GOT3 (cell line): ENCODE data around the gene DAB2.
"Not testable (repeated sequence)": the region's sequence is repeated elsewhere in the genome, so short reads cannot be mapped to it uniquely, and the experiment has no call there.

Experiments used
- DNase-seq: peaks from one replicate; lab custom pipeline; 2025; ENCODE audit warnings: mixed read lengths; lab: John Stamatoyannopoulos, UW

The DAB2 gene

GRCh38 chr5:39420482-39421145 lies 4.2 kb downstream of the DAB2 start:
- peak; percentile 10 for DNase-seq

DNA sequence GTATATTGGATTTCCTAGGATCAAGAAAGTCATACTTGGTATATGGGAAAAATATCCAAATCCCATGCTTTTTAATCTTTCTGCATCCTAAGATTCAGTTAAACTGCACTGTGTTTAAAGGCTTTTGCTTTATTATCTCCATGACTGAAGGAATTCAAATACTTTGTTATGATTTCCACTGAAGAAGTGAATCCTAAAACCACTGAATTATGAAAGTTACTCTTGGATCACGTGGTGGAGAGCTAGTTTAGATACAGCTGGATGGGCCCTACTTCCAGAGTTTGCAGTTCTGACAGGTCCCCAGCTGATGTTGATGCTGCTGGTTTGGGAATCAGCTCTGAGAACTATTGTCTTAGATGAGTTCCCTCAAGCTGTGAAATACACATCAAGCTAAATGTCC lies 5.0 kb downstream of the DAB2 start:
- no peak for DNase-seq

DNA sequence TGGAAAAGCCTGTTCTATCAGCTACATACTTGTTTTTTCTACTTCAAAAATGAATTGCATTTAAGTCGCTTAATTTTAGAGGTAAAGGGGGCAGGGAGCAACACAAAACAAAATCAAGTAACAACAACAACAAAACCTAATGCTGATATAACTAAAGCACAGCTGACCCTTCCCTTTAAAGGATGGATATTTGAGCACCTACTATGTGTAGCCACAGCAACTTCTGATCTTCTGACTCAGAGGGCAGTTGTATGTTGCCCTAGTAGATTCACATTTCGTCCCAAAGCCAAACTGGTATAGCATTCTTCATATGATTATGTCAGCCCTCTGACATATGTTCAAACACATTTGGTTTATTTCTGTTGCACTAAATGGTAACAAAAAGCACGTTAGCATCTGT lies 6.8 kb downstream of the DAB2 start:
- no peak for DNase-seq

DNA sequence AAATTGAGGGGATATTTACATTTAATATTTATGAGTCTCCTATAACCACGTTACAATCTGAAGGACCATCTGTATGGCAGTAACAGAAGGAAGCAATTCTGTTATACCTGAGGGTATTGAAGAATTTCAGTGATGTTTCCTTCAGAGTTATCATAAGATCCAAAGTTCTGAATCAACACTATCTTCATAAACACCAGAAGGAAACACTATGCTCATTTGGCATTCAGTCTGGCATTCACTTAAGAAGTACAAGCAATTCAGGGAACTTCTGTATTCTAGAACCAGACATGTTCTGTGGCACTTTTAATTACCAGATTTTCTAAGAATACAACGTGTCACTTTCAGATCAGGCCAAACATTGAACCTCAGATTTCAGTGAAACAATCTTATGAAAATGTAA lies 9.6 kb downstream of the DAB2 start:
- no peak for DNase-seq

- DNase-seq: no peak
These were observed 10.4 kb downstream of the DAB2 start for GRCh38 chr5:39414426-39414825.

- DNase-seq: no peak
These were observed 11.0 kb downstream of the DAB2 start for GRCh38 chr5:39413771-39414170.

DNA sequence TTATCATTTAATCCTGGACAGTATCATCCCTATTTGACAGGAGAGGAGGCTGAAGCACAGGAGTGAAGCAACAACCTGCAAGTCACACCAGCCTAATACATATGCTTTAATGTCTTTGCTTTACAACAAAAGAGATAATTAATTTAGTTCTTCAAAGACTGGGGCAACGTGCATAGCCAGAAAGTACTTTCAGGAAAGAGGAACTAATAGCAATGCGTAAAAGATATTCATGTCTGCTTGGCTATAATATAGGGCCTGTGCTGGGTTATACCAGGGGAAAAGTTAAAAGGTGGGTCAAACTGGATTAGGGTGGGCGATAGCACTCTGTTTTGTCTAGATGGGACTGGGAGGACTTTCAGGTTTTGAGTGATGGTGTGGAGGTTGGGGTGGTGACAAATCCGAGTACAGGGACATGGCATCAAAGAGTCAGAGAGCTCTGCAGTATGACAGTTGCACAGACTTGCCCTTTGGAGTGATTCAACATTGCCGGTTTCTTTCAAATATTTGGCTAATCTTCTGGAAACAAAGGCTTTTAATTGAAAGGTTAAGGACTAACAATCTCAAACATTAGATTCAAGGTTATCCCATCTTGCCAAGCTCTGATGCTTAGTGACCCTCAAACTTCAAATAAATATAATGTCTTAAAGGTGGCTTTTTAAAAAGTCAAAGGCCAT lies 11.9 kb downstream of the DAB2 start:
- DNase-seq: no peak

- no peak for DNase-seq
These were observed 12.8 kb downstream of the DAB2 start for GRCh38 chr5:39411985-39412384.

- no peak for DNase-seq
These were observed 13.7 kb downstream of the DAB2 start for GRCh38 chr5:39411061-39411460.

DNA sequence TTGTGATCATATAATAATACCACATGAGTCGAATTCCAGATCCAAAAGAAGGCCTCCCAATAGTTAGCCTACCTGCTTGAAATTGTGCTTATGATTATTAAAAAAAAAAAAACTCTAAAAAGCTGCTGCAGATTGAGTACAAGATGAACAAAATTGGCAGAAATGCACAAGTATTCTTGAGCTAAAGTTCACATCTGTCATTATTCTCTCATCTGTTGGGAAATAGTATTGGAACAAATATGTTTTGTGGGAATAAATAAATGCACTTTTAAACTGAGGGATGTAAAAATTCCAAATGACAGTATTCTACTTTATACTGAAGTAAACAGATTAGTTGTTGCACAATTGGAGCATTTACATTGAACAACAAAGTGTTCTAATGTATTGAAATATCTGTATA lies 15.7 kb downstream of the DAB2 start:
- DNase-seq: no peak

- DNase-seq: no peak
These were observed 19.5 kb downstream of the DAB2 start for GRCh38 chr5:39405083-39405843.

DNA sequence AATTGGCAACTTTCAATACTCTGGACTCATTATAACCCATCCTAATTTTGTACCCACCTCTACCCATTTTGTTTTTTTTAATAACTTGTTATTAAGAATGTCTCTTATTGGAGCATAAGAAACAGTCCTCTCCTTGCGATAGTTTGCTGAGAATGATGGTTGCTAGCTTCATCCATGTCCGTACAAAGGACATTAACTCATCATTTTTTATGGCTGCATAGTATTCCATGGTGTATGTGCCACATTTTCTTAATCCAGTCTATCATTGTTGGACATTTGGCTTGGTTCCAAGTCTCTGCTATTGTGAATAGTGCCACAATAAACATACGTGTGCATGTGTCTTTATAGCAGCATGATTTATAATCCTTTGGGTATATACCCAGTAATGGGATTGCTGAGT lies 21.0 kb downstream of the DAB2 start:
- not testable (repeated sequence) for DNase-seq

DNA sequence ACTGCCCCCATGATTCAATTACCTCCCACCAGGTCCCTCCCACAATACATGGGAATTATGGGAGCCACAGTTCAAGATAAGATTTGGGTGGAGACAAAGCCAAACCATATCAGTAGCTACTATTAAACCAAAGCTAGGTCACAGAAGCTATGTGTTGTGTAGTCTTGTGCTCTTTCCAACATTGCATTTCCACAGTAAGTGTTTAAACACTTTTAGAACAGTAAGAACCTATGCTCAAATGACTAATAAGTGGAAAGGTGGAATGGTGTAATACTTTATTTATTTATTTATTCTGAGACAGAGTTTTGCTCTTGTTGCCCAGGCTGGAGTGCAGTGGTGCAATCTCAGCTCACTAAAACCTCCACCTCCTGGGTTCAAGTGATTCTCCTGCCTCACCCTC lies 22.6 kb downstream of the DAB2 start:
- not testable (repeated sequence) for DNase-seq

DNA sequence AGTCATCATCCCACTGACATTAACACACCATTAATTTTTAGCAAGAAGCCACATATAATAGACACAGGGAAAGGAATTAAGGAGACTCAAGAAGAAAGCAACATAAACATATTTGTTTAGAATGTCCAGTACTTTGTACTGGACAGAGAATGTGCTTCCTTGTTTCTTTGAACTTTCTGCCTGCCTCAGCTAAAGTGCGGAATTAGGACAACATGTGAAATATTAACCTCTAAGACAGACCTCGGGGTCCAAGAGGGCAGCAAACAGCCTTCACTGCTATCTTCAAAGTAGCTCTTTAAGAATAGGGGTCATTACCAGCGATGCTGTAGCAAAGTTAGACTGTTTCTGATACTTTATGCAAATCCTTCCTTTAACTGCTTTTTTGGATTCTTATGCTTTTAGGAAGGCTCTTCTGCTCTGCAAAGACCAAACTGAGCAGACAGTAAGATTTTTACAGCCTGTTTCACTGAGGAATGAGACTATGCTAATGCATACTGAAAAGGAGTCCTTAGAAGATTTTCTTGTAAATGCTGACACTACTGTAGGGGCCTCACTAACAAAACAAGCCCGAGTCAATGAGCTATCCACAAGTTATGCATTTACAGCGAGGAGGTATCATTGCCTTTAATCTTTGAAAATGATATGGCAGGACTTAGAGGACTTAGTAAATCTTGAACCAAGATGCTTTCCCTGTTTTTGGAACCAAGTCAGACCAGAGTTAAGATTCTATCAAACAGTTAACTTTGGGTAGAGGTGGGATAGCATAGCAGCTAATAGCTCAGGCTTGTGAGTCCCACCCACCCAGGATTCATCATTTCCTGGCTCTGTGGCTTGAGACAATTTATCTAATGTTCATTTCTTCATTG lies 23.8 kb downstream of the DAB2 start:
- DNase-seq: no peak

DNA sequence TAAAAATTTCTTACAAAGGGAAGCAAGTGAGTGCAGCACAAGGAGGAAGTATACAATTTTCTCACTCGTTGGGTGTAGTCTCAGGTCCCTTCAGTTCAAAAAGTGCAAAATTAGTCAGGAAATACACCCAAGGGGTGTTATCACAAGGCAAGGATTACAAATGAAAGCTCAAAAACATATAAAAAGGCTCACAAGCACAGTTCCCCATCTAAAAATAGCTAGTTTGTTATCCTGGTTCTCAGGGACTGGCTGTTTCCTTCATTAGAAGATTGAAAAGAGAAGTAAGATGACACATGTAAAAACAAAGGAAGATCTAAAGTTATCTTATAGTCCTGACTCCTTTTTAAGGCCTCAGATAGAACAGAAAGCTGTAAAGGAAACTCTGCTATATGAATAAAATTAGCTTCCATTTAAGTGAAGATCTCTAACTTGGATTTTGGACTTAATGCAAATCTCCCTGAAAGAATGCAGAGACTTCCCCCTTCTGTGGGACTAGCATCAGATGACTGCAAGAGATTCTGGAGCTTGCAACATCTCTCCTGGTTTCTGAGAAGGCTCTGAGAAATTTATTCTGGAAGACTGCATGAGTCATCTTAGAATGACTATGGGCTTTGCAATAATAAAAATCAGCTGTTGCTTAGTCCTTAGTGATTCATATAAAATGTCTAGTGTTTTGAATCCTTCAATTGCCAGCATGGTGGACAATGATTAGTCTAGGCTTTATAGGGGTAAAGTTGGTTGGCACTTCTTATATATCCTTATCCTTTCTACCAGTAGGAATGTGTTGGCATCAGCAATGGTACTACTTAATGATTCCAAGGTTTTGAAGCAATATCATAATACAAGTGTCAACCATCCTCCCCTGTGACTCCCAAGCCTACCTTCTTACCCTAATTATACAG lies 25.4 kb downstream of the DAB2 start:
- DNase-seq: no peak

DNA sequence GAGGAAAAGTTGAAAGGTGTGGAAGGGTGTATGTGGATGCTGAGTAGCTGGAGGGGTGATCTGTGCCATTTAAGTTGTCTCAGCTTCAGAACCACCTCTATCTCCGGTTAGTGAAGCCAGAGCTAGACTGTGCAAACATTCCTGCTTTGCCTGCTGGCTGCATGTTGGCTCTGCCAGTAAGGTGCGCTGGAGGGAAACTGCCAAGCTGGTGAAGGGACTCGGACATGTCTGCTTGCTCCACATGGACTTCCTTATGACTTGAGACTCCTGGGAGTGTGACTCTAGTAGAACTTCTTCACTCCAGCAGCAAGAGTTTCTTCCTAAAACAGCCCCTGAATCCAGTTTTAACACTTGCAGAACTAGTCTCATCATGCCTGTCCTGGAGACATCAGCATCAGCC lies 27.9 kb downstream of the DAB2 start:
- no peak for DNase-seq

DNA sequence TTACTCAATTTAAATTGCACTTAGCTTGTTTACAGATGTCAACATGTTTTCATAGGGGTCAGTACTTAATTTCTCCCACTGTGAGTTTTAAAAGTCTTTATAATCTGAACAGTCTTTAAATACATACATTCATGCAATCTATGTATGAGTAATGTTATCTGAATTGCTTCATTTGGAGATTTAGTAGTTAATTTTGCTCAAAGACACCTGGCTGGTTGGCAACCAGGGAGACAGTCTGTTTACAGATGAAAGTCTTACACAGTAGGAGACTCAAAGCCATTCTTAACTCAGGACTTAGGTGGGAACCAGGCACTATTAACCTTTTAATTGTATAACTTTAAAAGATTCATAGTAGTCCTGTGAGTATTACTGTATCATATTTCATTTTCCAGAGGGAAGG lies 29.3 kb downstream of the DAB2 start:
- DNase-seq: no peak

- no peak for DNase-seq
These were observed 29.8 kb downstream of the DAB2 start for GRCh38 chr5:39394946-39395345.

DNA sequence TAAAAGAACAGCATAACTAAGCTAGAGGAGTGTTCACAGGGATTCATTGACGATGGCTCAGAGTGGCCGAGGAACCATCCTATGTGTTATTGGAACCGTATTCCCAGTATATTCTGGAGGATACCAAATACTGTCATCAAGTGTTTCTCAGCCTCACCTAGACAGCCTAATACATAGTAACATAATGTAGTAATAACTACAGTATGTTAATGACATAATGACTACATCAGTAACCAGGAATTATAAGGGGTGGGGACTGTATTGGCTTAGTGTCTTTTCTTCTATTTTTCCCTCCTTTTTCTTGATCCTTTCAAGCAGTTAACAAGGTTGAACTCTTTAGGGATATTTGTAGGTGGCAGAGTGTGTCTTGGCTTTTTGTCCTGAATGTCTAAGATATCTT lies 33.8 kb downstream of the DAB2 start:
- DNase-seq: no peak

- no peak for DNase-seq
These were observed 37.5 kb downstream of the DAB2 start for GRCh38 chr5:39387293-39387692.

DNA sequence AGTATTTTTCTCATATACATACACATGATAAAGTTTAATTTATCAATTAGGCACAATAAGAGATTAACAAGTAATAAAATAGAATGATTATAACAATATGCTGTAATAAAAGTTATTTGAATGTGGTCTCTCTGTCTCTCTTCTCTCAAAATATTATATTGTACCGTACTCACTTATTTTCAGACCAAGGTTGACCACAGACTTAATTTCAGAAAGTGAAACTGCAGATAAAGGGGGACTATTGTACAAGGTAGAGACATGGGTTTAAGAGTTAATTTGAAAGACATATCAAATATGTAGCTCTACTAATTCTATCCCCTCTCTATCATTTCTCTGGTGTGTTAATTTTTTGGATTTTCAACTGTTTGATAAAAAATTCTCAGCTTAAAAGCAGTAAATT lies 40.5 kb downstream of the DAB2 start:
- no peak for DNase-seq
